CD14-positive monocyte (primary cell): Measurements from ENCODE around the gene PLCXD3. TPM values are rescaled to one million over a fixed set of nuclear protein-coding genes. Genes with fewer than 3 reads are reported as not detected.

Experiments used
- DNase-seq, 3 donors: peaks; one replicate each; pipeline ENCODE4 v3.0.0-alpha.2; 2011 to 2022
- H2AFZ ChIP-seq: 2 replicates; pipeline ENCODE4 v1.6.0; 2012; ENCODE audit warnings: mild to moderate bottlenecking, low read depth, low read length, inconsistent platforms; ENCODE audit not compliant: insufficient read depth, poor library complexity, severe bottlenecking
- H3K27ac ChIP-seq, 2 donors: 1 replicate in 1 of 2; 2 replicates in 1 of 2; pipeline ENCODE4 v1.5.1; 2012 to 2013; ENCODE audit warnings: low read length in 2 of 2, control low read depth in 1 of 2, inconsistent platforms in 1 of 2, low read depth in 1 of 2, mild to moderate bottlenecking in 1 of 2
- H3K27me3 ChIP-seq, 2 donors: one replicate each; pipeline versions ENCODE4 v1.6.0 to v1.6.1; 2011 to 2013; ENCODE audit warnings: low read length in 2 of 2; ENCODE audit not compliant: control insufficient read depth in 2 of 2, insufficient read depth in 2 of 2
- H3K36me3 ChIP-seq, 2 donors: replicated peaks in 1 of 2; 1 replicate in 1 of 2; 2 replicates in 1 of 2; pipeline versions ENCODE4 v1.5.1 to v1.6.1; 2012 to 2013; ENCODE audit warnings: low read length in 2 of 2, control low read depth in 1 of 2, inconsistent platforms in 1 of 2, mild to moderate bottlenecking in 1 of 2; ENCODE audit not compliant: insufficient read depth in 2 of 2, control insufficient read depth in 1 of 2
- H3K4me1 ChIP-seq, 2 donors: 1 replicate in 1 of 2; 2 replicates in 1 of 2; pipeline versions ENCODE4 v1.5.1 to v1.6.1; 2012 to 2013; ENCODE audit warnings: low read length in 2 of 2, control low read depth in 1 of 2, inconsistent platforms in 1 of 2, mild to moderate bottlenecking in 1 of 2, moderate library complexity in 1 of 2; ENCODE audit not compliant: insufficient read depth in 2 of 2, control insufficient read depth in 1 of 2
- H3K4me2 ChIP-seq: replicated peaks from 2 replicates; pipeline ENCODE3; 2012; ENCODE audit warnings: low read length, moderate library complexity, mild to moderate bottlenecking; ENCODE audit not compliant: poor library complexity, severe bottlenecking; ENCODE audit errors: extremely low read depth
- H3K4me3 ChIP-seq, 3 experiments: fragments of 200-600 bp in 1 of 3; sonication (generic) in 1 of 3; replicated peaks in 1 of 3; 1 replicate in 2 of 3; 2 replicates in 1 of 3; pipeline ENCODE4 v1.5.1; 2011 to 2013; ENCODE audit warnings: low read length in 3 of 3, mild to moderate bottlenecking in 3 of 3, control low read depth in 2 of 3, low read depth in 2 of 3, inconsistent platforms in 1 of 3, moderate library complexity in 1 of 3
- H3K79me2 ChIP-seq: 2 replicates; pipeline ENCODE4 v1.6.0; 2012; ENCODE audit warnings: mild to moderate bottlenecking, control low read depth, inconsistent platforms, low read length, moderate library complexity; ENCODE audit not compliant: insufficient read depth
- H3K9ac ChIP-seq: 2 replicates; pipeline ENCODE4 v1.6.0; 2017; ENCODE audit warnings: low read length, mild to moderate bottlenecking; ENCODE audit not compliant: insufficient read depth, poor library complexity, severe bottlenecking
- H3K9me3 ChIP-seq, 2 donors: replicated peaks in 1 of 2; 1 replicate in 1 of 2; 2 replicates in 1 of 2; pipeline versions ENCODE4 v1.5.1 to v1.6.1; 2012 to 2013; ENCODE audit warnings: low read length in 2 of 2, control low read depth in 1 of 2; ENCODE audit not compliant: control insufficient read depth in 1 of 2, insufficient read depth in 1 of 2
- H4K20me1 ChIP-seq: 2 replicates; pipeline ENCODE4 v1.6.0; 2012; ENCODE audit warnings: mild to moderate bottlenecking, low read length, control low read depth, moderate library complexity; ENCODE audit not compliant: insufficient read depth
- H3K27ac Mint-ChIP-seq, 7 donors: one replicate each; pipeline ENCODE4 v1.8.0; 2020; ENCODE audit warnings: mild to moderate bottlenecking in 7 of 7, mixed read lengths in 7 of 7, moderate library complexity in 6 of 7, inconsistent platforms in 2 of 7
- H3K27me3 Mint-ChIP-seq, 3 donors: one replicate each; pipeline ENCODE4 v1.8.0; 2021 to 2022; ENCODE audit warnings: low read depth in 3 of 3, mild to moderate bottlenecking in 3 of 3, mixed read lengths in 3 of 3, moderate library complexity in 3 of 3, inconsistent platforms in 1 of 3
- H3K36me3 Mint-ChIP-seq, 2 donors: one replicate each; pipeline ENCODE4 v1.8.0; 2020; ENCODE audit warnings: mixed read lengths in 2 of 2, inconsistent platforms in 1 of 2, mild to moderate bottlenecking in 1 of 2
- H3K4me1 Mint-ChIP-seq: one replicate; pipeline ENCODE4 v1.8.0; 2020; ENCODE audit warnings: mild to moderate bottlenecking, mixed read lengths
- H3K4me3 Mint-ChIP-seq, 2 donors: one replicate each; pipeline ENCODE4 v1.8.0; 2020; ENCODE audit warnings: mild to moderate bottlenecking in 2 of 2, mixed read lengths in 2 of 2, moderate library complexity in 1 of 2
- H3K9me3 Mint-ChIP-seq, 7 donors: one replicate each; pipeline ENCODE4 v1.8.0; 2020 to 2022; ENCODE audit warnings: mixed read lengths in 7 of 7, mild to moderate bottlenecking in 6 of 7, moderate library complexity in 6 of 7, inconsistent platforms in 2 of 7
- CTCF ChIP-seq: fragments of 200-600 bp; IDR thresholded peaks from one replicate; pipeline ENCODE4 v1.8.0; 2022; ENCODE audit warnings: antibody characterized with exemption, mild to moderate bottlenecking
- WGBS: methylation state at CpG from one replicate; pipeline ENCODE4 v1.1.5; 2013; ENCODE audit warnings: missing lambda C conversion rate; ENCODE audit not compliant: insufficient coverage; 5-methylcytosine and 5-hydroxymethylcytosine counted together
- intact Hi-C, 2 donors: fragments of 100-400 bp; cut with micrococcal nuclease; formaldehyde crosslinking; loops; one replicate each; pipeline versions ENCODE4 v1.15.0 to v1.15.1; 2023
- polyA plus RNA-seq, 3 donors: library from polyadenylated mRNA; depleted of rRNA in 1 of 3; unstranded in 2 of 3; stranded (reverse) in 1 of 3; fragments of 300-500 nt in 2 of 3; fragments of >200 nt in 1 of 3; fragmentation: Illumina TruSeq in 2 of 3; gene quantifications; 1 replicate in 2 of 3; 2 replicates in 1 of 3; pipeline ENCODE4 v1.2.3, GENCODE V29; 2012 to 2021

PLCXD3 gene
- polyA plus RNA-seq, 3 donors: not detected

DNA sequence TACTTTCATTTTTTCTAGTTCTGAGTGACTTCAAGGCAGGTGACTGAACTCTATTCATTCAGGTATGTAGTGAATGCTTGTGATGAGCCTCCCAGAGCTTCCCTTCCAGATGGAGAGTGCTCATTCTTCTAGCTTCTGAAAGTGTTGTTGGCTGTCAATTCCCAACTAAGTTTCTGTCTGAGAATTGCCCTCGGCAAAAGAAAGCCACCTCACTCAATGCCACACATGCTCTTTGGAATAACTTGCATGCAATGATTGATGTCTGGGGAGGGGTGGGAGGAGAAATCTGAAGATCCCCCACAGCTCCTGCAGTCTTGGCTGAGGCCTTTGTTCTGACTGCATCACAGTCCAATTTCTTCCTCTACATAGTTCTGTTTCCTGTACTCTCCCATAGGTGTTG, 173.9 kb downstream of the PLCXD3 start:
- H3K27ac ChIP-seq: no peak overlapping the region
- Mint-ChIP-seq H3K4me1 (no peaks in the 10 kb centered on the region), H3K9me3 (peaks cover 0 to 3% (median 0%) of the 10 kb centered on the region in 7 donors), H3K27me3 (no peaks in the 10 kb centered on the region), H3K27ac (no peak overlapping the region), H3K4me3 (no peak overlapping the region), H3K36me3 (no peaks in the 10 kb centered on the region)
- WGBS: no CpG with 5 or more reads among the region's 1 CpG
- H3K9ac ChIP-seq: no peak overlapping the region
- no peaks in the 10 kb centered on the region for H3K79me2 ChIP-seq
- no peaks in the 10 kb centered on the region for H3K36me3 ChIP-seq
- no peaks in the 10 kb centered on the region for H4K20me1 ChIP-seq
- H2AFZ ChIP-seq: no peak overlapping the region
- DNase-seq: no peak
- no peaks in the 10 kb centered on the region for H3K9me3 ChIP-seq
- H3K27me3 ChIP-seq: no peaks in the 10 kb centered on the region
- intact Hi-C loops: no loop called here
- H3K4me3 ChIP-seq: no peak overlapping the region
- H3K4me2 ChIP-seq: no peak overlapping the region
- no peaks in the 10 kb centered on the region for H3K4me1 ChIP-seq
- TF ChIP-seq CTCF: no peak

- peaks cover 0 to 3% (median 0%) of the 10 kb centered on the region in 7 donors for H3K9me3 Mint-ChIP-seq
- Histone ChIP-seq H3K4me2 (no peak overlapping the region), H3K9me3 (no peaks in the 10 kb centered on the region), H2AFZ (no peak overlapping the region), H3K27me3 (no peaks in the 10 kb centered on the region), H3K9ac (no peak overlapping the region), H3K4me1 (no peaks in the 10 kb centered on the region), H4K20me1 (no peaks in the 10 kb centered on the region), H3K79me2 (no peaks in the 10 kb centered on the region), H3K4me3 (no peak overlapping the region), H3K27ac (no peak overlapping the region), H3K36me3 (no peaks in the 10 kb centered on the region)
- intact Hi-C loops: no loop called here
- no peaks in the 10 kb centered on the region for H3K36me3 Mint-ChIP-seq
- no peak overlapping the region for H3K27ac Mint-ChIP-seq
- TF ChIP-seq CTCF: no peak
- no peaks in the 10 kb centered on the region for H3K4me1 Mint-ChIP-seq
- DNase-seq: no peak
- WGBS: no CpG with 5 or more reads among the region's 4 CpGs
- no peaks in the 10 kb centered on the region for H3K27me3 Mint-ChIP-seq
- H3K4me3 Mint-ChIP-seq: no peak overlapping the region
Observed at GRCh38 chr5:41335596-41336181, 174.7 kb downstream of the PLCXD3 start.
